HG03354 (cell line): ENCODE data around the gene TEK.
"Not testable (repeated sequence)": the region's sequence is repeated elsewhere in the genome, so short reads cannot be mapped to it uniquely, and the experiment has no call there.

ENCODE experiments used
- ATAC-seq: cut with Tn5 transposase; IDR thresholded peaks from one replicate; pipeline ENCODE4 v1.9.1; 2021; ENCODE audit warnings: mild to moderate bottlenecking; ENCODE audit not compliant: unreplicated experiment, poor library complexity, severe bottlenecking

Gene TEK

GRCh38 chr9:27108981-27109541 lies at the start of gene TEK:
TSS of gene TEK (plus strand) at chr9:27109225. CDS start at chr9:27109591, 366 bp downstream.
- ATAC-seq, result no peak

GRCh38 chr9:27059412-27059811 lies 49.6 kb upstream of the TEK start:
- no peak for ATAC-seq

GRCh38 chr9:27059907-27060306 lies 49.1 kb upstream of the TEK start:
- no peak for ATAC-seq

DNA sequence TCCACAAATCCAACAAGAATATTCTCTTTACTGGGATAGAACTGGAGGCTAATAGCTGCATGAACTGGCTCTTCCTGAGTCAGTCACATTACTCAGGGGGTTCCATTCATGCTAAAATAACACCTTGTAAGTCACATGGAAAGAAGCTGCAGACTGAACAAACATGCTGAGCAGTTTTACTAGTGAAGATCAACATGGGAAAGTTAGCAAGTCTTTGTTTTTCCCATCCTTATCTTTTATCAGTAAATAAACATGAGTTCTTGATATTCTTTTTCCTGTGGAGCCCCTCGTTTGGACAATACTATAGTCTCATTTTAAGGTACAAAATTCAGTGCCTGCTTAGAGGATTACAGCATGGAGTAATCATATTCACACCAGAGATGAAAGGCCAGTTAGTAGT lies 43.7 kb upstream of the TEK start:
- ATAC-seq, result no peak

DNA sequence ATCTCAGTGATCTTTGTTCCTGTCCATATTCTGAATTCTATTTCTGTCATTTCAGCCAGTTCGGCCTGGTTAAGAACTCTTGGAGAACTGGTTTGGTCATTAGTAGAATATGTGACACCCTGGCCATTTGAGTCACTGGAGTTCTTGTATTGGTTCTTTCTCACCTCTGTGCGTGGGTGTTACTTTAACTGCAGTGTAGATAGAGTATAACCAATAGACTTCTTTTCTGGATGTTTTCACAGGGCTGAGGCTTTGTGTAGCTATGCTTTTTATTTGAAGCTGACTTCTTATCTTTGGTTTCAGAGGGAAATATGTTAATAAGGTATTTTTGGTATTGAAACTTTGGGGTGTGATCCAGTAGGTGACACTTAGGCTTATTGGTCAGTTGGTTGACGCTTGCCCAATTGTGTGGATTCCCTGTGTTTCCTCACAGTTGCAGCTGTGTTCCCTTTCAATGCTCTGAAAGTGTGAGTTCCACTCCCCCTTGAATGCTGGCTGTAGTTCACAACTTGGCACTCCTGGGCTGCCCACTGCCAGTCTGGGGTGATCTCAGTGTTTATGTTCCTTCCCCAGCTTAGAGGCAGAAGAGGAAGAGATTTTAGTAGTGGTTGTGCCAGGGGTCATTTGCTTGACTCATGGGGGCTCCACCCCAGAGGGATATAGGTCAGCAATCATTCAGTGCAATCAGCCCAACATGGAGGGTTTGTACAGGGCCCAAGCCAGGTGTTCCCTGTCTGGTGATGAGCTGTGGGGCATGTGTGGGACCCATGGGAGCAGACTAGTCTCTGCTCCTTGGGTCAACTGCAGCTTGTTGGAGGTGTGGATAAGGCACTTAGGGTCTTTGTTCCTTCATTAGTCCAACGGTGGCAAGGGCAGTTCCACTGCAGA lies 34.9 kb upstream of the TEK start:
- ATAC-seq, result no peak

- no peak for ATAC-seq
These were observed 30.3 kb upstream of the TEK start for GRCh38 chr9:27078685-27079084.

- ATAC-seq, result no peak
These were observed 23.6 kb upstream of the TEK start for GRCh38 chr9:27085456-27085855.

DNA sequence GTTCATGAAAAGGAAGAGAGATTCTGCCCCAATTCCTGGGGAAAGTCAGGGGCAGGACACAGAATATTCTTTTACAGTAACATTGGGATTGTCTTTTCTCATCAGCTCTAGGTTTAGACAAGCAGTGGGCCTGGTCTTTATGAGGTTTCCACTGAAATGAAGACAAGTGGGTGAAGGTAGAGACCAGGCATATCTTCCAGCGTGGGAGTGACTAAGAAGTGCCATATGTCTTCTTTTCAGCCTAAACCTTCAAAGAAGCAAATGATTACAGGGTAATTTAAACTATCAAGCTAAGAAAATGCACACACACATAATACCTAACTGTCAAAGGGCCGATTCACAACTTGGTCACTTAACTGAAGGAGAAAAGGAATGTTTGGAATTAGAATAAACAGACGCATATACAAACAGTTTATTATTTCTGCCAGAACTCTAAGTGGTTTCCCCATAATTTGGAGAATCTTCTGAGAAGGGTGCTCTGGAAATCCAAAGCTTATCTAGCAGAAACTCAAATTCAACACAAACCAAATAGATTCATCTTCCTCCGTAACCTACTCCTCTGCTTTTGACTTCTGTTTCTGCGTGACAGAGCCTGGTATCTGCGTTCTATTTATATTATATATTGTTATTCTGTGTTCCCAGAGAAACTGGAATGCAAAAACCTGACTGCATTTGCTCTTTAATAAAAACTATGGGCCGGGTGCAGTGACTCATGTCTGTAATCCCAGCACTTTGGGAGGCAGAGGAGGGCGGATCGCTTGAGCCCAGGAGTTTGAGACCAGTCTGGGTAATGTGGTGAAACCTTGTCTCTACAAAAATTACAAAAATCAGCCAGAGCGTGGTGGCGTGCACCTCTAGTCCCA lies 22.0 kb upstream of the TEK start:
- ATAC-seq, result no peak

DNA sequence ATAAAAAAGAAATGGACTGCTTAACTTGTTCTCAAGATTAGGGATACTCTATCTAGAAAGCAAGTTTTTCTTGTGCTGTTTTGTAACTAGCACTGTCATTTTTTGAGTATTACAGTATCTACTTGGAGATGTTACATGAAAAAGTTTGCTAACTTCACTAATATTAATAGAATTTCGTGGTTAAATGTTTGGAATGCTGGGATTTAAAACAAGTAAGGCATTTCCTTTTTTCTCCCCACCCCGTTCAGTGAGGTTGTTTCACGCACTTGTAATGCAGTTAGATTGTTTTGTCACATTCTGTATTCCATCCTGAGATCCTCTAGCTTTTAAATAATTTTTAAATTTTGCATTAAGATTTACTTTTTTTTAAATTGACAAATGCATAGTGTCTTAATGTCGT lies 20.0 kb upstream of the TEK start:
- no peak for ATAC-seq

GRCh38 chr9:27089706-27090105 lies 19.3 kb upstream of the TEK start:
- ATAC-seq, result no peak

GRCh38 chr9:27090231-27090630 lies 18.8 kb upstream of the TEK start:
- ATAC-seq, result no peak

DNA sequence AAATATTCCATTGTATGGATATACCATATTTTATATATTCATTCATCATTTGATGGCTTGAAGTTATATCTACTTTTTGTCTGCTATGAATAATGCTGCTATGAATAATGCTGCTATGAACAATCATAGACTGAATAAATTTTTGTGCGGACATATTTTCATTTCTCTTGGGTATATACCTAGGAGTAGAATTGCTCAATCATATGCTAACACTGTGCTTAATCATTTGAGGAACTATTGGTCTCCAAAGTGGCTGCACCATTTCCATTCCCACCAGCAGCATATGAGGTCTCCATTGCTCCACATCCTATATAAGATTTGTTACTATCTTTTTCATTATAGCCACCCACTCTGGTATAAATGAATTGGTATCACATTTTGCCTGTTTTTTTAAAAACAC lies 18.3 kb upstream of the TEK start:
- ATAC-seq, result no peak

DNA sequence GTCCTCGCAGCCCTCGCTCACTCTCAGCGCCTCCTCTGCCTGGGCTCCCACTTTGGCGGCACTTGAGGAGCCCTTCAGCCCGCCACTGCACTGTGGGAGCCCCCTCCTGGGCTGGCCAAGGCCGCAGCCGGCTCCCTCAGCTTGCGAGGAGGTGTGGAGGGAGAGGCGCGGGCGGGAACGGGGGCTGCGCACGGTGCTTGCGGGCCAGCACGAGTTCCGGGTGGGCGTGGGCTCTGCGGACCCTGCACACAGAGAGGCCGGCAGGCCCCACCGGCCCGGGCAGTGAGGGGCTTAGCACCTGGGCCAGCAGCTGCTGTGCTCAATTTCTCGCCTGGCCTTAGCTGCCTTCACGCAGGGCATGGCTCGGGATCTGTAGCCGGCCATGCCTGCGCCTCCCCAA lies 16.5 kb upstream of the TEK start:
- ATAC-seq, result not testable (repeated sequence)

DNA sequence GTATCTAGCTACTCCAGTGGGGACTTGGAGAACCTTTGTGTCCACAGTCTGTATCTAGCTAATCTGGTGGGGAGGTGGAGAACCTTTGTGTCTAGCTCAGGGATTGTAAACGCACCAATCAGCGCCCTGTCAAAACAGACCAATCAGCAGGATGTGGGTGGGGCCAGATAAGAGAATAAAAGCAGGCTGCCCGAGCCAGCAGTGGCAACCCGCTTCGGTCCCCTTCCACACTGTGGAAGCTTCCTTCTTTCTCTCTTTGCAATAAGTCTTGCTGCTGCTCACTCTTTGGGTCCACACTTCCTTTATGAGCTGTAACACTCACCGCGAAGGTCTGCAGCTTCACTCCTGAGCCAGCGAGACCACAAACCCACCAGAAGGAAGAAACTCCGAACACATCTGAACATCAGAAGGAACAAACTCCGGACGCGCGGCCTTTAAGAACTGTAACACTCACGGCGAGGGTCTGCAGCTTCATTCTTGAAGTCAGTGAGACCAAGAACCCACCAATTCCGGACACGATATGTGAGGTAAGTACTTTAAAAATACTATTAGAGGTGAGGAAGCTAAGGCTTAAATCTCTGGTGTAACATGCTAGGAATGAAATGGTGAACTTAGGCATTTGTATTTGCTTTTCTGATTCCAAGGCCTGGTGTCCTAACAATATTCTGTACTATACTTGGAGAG lies 15.5 kb upstream of the TEK start:
- not testable (repeated sequence) for ATAC-seq

DNA sequence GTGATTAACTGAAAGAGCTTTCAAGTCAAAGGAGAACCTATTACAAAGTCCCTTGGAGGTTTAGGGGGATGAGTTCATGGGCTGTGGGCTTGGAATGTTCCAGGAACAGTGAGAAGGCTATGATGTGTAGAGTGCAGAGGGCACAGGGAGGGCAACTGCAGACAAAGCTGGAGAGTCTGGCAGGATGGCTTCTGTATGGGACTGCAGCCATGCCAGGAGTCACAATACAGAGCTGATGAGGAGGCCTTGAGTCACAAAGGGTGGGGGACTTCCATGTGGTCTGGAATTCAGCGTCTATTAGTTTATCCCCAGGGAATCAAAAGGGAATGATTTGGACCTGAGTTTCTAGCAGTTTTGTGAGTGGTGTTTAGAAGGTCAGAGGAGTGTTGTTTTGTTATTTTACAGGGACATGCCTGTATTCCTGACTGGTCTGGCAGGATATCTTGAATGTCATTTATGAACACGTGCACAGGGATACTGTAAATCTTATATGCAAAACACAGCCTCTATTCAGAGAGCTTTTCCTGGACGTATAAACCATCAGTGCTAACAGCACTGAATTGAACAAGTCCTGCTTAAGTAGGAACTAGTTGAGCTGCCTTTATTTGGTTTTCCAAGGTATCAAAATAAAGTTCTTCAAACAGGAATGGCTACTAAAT lies 14.3 kb upstream of the TEK start:
- no peak for ATAC-seq

- ATAC-seq, result no peak
These were observed 1.8 kb upstream of the TEK start for GRCh38 chr9:27107241-27107640.

- no peak for ATAC-seq
These were observed 596 bp downstream of the TEK start for GRCh38 chr9:27109621-27110020.

DNA sequence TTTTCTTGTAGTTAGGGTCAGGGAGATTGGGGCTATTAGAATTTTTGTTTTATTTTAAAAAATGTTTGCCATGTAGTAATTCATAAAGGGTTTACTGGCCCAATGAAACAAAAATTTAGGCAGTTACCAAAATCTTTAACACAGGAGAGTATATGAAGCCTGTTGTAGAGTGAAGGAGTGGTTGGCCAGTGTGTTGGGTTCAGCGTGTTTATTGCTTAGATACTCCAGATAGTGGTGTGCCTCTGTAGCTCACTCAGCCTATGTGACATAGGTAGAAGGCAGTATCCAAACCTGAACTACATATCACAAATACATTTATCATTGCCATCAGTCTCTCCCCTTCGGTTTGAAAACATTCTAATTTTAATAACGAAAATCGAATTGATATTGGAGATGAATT lies 1.2 kb downstream of the TEK start:
- ATAC-seq, result no peak

DNA sequence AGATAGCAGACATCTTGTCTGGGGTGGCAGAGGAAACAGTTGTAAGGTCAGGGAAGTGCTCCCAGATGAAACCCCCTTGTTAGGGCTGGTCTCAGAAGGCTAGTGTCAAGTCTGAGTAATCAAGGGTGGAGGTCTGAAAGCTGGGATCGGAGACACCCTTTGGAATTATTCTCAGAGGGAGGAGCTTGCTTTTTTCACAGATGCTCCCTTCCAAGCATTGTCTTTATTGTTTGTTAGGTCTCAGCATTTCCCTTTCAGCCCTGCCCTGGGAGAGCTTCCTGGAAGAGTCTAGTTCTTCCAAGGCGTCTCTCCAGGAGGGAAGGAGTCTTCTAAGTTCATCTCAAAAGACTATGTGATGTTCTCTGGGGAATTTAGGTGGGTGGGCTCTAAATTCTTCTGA lies 3.2 kb downstream of the TEK start:
- ATAC-seq, result no peak
